ENCODE measurements around the gene DEUP1.
"Not testable (repeated sequence)": the region's sequence is repeated elsewhere in the genome, so short reads cannot be mapped to it uniquely, and the experiment has no call there.

DEUP1 gene

DNA sequence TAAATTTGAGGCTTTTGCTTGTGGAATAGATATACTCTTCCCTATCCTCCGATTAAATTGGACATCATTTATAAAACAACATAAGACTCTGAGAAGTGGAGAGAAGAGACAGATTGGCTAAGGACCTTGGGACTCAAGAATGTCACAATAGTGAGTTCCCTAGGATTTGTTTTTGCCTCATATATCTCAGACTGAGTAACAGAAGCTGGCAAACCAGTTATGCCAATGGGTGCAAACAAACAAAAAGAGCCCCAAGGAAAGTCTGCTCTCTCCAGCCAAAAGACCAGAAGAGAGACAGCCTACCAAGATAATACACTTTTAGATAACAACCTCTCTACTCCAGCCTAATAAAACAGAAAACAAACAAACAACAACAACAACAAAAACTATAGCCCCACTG is 28.9 kb downstream of the DEUP1 start:
- DNase-seq (ENCODE audit: low spot score) (no peak), FAIRE-seq (no peak)

DNA sequence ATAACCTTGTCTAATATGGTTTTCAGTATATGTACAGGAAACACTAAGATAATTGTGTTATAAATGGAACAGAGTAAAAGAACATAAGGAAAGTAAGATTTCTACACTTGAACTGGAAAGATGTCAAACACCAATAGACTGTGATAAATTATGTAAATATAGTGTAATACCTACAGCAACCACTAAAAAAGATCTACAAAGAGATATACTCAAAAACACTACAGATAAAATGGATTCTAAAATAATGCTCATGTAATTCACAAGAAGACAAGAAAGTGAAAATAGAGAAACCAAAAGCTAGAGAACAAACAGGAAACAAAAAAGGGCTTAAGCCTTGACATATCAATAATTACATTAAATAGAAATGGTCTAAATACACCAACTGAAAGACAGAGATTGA is 30.9 kb downstream of the DEUP1 start:
- FAIRE-seq (no peak), DNase-seq (ENCODE audit: low spot score) (no peak)

DNA sequence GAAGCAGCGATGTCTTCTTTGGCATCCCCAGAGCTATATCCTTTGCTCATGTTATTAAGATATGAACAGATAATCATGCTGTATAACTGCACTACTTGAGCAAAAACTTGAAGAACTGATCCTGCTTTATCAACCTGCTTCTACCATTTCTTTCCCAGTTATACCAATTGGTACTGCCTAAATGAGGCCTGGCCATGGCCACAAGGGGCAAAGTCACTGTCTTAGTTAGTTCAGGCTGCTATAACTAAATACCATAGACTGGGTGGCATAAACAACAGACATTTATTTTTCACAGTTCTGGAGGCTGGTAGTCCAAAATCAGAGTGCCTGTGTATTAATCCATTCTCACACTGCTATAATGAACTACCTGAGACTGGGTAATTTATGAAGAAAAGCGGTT is 37.5 kb downstream of the DEUP1 start:
- DNase-seq (ENCODE audit: low spot score) (no peak), FAIRE-seq (no peak)

DNA sequence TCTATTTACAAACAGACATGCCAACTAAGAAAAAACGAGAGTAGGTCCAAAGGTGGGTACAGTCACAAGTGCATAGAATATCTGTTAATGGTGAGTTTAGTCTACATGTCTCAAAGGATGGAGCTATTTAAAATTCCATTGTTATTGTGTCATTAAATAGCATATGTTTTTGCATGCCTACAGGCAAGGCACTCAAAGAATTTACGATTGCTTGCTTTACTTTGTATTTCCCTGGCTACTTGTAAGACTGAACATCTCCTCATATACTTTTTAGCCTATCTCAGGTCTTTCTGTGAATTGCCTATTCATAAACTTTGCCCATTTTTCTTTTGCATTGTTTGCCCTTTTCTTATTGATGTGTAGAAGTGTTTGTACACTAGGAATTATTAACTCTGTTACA is 39.7 kb downstream of the DEUP1 start:
- DNase-seq (ENCODE audit: low spot score) (peak; percentile 9), FAIRE-seq (no peak)

DNA sequence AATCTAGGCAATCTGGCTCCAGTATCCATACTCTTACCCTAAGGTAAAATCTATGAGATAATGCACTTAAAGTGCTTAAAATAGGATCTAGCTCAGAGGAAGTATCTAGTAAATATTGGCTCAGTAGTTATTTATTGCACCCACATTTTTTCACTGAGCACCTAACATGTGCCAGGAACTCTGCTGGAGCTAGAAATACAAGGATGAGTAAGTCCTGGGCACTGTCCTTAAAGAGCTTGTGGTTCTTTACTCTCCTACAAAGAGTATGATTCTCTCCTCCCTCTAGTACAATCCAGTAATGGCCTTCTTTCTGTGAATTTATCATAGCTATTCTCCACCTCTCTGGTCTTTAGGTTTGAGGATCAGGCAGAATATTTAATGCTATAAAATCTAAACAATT is 59.2 kb downstream of the DEUP1 start:
- no peak for FAIRE-seq
- no peak for DNase-seq (ENCODE audit: low spot score)

DNA sequence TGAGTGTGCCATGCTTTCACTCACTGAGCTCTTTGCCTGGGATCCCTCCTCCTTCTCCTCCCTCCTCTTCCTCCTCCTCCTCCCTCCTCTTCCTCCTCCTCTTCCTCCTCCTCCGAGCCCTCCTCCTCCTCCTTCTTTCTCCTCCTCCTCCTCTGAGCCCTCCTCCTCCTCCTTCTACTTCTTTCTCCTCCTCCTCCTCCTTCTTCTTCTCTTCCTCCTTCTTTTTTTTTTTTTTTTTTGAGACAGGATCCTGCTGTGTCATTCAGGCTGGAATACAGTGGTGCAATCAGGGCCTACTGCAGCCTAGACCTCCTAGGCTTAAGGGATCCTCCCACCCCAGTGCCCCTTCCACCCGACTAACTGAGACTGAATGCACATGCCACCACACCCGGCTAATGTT is 62.3 kb downstream of the DEUP1 start:
- no peak for FAIRE-seq
- DNase-seq (ENCODE audit: low spot score): peak; percentile 30

DNA sequence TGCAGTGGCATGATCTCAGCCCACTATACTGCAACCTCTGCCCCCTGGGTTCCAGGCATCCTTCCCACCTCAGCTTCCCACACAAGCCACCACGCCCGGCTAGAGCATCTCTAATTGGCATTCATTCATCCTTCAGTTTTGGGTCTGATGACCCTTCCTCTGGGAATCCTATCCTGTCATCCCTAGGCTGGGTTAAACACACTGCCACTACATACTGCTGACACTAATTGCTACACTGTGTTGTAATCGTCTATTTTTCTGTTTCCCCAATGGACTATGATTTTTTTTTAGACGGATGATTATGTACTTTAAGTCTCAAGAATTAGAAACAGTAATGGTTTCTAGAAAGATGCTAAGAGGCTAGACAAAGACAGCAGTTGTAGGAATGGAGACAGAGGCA is 62.8 kb downstream of the DEUP1 start:
- no peak for FAIRE-seq

DNA sequence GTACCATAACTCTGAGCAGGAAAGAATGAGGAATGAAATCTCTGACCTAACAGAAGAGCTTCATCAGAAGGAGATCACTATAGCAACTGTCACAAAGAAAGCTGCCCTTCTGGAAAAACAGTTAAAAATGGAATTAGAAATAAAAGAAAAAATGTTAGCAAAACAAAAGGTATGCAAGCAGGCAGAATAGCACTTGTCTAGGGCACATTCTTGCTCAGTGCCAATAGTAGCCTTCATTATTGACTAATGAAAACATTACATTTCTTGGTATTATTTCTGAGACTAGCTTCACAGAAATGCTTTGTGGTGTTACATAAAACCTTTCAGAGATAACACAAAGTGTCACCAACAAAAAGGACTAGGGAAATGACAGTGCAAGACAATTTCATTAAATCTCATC is 63.9 kb downstream of the DEUP1 start:
- DNase-seq (ENCODE audit: low spot score): no peak
- no peak for FAIRE-seq

More for the DNA sequence above, 62.8 kb downstream of the DEUP1 start:
- DNase-seq (ENCODE audit: low spot score): no peak

DNA sequence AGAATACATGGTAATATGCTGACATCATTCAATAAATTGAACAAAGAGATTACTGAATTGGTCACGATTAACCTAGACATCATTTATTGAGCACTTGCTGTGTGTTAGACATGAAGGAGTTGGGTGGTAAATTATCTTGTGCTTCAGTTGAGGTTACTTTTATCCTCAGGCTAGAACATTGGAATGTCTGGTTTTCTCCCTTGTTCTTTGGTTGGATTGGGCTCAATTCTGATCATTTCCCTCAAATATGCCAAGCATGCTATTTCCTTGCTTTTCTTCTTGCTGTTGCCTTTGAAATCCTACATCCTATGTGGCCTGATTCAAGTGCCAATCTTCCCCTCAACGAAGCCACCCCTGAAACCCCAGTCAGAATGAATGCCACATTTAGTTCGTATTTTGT is 65.8 kb downstream of the DEUP1 start:
- peak; percentile 74 for FAIRE-seq
- peak; percentile 31 for DNase-seq (ENCODE audit: low spot score)

DNA sequence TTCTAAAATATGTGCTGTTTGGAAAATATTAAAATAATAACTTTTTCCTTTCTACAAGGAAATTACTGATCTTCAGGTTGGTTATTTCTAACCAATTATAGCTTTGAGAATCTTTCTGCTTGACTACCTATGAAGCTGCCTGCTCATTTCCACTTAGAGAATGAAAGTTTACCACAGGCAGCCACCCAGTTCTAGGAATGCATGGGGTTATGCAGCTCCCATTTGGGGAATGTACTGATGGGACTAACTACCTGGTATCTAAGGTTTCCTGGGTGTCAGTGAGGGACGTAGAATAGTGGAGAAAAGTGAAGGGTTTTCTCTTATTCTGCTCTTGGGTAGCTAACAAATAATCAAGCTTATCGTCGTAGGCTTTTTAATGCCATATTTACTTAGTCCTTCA is 73.4 kb downstream of the DEUP1 start:
- no peak for FAIRE-seq

DNA sequence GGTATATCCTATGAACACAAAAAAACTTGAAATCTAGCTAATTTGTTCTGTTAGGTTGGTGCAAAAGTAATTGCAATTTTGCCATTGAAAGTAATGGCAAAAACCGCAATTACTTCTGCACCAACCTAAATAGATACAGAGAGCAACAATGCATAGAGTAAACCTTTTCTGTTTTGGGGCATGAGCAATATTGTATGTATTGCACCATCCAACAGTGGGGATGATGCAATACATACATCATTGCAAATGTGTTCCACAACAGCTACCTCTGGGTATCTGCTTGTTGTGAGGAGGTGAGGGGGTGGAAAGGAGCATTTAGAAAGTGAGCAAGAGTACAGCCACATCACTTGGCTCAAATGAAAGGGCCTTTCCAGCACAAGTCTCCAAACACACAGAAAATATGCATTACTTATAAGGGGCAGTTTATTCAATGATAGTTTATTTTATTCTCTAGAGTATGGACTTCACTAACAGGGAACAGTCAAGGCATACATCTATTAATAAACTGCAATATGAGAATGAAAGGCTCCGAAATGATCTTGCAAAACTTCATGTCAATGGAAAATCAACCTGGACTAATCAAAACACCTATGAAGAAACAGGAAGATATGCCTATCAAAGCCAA is 77.3 kb downstream of the DEUP1 start:
- DNase-seq (ENCODE audit: low spot score) (no peak), FAIRE-seq (no peak)

More for the DNA sequence above, 73.4 kb downstream of the DEUP1 start:
- DNase-seq (ENCODE audit: low spot score): no peak

DNA sequence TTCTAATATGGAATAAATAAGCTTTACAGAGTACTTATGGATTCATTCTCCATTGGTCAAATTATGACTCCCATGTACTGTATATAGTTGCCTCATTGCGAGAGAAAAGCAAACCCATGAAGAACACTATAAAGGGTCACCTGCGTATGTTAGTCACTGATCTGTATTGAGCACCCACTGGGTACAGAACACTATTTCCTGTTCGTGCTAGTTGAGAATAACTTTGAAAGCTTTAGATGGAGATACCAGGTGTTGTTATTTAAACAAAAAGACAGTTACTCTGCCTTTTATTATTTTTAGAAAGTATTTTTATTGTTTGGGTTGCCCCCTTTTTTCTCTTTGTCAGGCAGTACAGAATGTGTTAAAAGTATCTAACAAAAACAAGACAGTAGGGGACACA is 79.9 kb downstream of the DEUP1 start:
- no peak for FAIRE-seq
- no peak for DNase-seq (ENCODE audit: low spot score)

DNA sequence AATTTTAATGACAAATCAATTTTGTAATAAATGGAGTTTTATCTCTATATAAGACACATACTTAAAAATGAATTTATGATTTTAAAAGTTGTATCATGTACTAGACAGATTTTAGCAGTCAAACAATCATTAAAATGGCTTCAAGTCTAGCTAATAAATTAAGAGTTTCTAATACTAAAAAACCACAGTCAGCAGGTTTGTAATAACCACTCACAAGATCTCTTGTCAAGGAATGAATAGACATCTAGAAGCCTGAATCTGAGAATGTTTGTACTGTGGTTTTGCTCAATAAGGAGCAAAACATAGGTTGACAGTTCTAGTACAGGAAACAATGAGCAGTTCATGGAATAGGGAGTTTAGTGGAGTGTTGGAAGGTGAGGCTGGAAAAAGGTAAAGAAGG is 81.2 kb downstream of the DEUP1 start:
- no peak for FAIRE-seq
- DNase-seq (ENCODE audit: low spot score): no peak

DNA sequence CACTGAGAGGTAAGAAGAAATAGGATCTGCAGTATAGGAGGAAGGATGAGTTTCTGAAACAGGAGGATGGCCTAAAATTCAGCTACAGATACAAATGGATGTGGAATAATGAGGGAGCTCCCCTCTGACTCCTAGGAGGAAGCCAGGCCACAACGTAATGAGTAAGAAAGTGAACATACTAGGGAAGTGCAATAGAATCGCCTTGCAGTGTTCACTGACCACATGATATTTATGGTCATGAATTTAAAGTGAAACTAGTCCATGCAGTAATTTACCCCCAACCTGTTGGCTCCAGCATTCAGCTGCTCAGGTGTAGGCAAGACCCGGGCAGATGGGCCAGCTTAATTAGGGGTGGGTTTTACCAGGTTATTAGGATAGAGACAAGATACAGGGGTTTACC is 101.7 kb downstream of the DEUP1 start:
- no peak for FAIRE-seq
- DNase-seq (ENCODE audit: low spot score): no peak

DNA sequence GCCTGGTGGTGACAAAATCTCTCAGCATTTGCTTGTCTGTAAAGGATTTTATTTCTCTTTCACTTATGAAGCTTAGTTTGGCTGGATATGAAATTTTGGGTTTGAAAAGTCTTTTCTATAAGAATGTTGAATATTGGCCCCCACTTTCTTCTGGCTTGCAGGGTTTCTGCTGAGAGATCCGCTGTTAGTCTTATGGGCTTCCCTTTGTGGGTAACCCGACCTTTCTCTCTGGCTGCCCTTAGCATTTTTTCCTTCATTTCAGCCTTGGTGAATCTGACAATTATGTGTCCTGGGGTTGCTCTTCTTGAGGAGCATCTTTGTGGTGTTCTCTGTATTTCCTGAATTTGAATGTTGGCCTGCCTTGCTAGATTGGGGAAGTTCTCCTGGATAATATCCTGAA is 112.7 kb downstream of the DEUP1 start:
- not testable (repeated sequence) for FAIRE-seq; DNase-seq (ENCODE audit: low spot score)

DNA sequence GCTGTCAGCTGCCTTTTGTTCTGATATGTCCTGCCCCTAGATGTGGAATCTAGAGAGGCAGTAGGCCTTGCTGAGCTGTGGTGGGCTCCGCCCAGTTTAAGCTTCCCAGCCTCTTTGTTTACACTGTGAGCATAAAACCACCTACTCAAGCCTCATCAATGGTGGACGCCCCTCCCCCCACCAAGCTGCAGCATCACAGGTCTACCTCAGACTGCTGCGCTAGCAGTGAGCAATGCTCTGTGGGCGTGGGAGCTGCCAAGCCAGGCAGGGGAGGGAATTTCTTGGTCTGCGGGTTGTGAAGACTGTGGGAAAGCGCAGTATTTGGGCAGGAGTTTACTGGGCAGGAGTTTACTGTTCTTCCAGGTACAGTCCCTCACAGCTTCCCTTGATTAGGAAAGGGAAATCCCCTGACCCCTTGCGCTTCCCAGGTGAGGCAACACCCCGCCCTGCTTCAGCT is 114.1 kb downstream of the DEUP1 start:
- FAIRE-seq: no peak

DNA sequence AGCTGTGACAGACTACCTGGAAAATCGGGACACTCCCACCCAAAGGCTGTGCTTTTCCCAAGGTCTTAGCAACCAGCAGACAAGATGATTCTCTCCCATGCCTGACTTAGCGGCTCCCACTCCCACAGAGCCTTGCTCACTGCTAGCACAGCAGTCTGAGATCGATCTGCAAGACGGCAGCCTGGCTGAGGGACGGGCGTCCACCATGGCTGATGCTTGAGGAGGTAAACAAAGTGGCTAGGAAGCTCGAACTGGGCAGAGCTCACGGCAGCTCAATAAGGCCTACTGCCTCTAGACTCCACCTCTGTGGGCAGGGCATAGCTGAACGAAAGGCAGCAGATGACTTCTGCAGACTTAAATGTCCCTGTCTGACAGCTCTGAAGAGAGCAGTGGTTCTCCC is 127.7 kb downstream of the DEUP1 start:
- FAIRE-seq (no peak), DNase-seq (ENCODE audit: low spot score) (no peak)

More for the DNA sequence above, 114.1 kb downstream of the DEUP1 start:
- peak; percentile 21 for DNase-seq (ENCODE audit: low spot score)

DNA sequence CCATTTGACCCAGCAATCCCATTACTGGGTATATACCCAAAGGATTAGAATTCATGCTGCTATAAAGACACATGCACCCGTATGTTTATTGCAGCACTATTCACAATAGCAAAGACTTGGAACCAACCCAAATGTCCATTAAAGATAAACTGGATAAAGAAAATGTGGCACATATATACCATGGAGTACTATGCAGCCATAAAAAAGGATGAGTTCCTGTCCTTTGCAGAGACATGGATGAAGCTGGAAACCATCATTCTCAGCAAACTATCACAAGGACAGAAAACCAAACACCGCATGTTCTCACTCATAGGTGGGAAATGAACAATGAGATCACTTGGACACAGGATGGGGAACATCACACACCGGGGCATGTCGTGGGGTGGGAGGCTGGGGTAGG is 133.1 kb downstream of the DEUP1 start:
- DNase-seq (ENCODE audit: low spot score); FAIRE-seq: not testable (repeated sequence)

DNA sequence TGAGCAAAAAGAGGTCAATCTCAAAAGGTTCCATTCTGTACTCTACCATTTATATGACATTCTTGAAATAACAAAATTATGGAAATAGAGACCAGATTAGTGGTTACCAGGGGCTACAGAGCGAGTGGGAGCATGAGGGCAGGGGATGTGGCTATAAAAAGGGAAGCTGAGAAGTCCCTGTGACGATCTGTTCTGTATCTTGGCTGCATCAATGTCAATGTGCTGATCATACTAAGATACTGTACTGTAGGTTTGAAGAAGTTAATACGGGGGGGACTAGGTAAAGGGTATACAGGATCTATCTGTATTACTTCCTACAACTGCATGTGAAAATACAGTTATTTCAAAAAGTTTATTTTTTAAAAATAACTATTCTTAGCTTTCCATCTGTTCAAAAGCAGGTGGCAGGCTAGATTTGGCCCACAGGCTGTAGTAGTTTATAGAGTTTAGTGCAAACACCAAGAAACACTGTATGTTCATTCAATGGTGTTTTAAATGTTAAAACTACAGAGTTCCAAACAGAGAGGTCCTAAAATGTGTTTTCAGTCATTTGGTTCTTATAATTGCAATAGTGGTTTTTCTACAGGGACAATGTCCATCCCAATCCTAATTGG is 134.5 kb downstream of the DEUP1 start:
- no peak for DNase-seq (ENCODE audit: low spot score)
- FAIRE-seq: no peak

DNA sequence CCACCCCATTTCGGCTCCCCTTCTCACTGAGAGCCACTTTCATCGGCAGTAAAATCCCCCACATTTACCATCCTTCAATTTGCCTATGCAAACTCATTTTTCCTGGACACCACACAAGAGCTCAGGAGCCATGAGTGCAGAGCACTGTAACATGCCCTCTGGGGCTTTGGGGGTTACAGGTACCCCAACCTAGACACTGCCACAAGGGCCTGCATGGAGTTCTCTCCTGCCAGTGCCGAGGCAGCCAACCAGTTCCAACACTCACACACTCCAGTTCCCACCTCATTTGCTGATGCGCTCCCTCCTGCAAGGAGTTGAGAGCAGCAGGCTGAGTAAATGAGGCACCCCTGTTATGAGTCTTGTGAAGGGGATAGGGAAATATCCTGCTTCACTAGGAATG is 136.5 kb downstream of the DEUP1 start:
- DNase-seq (ENCODE audit: low spot score) (no peak), FAIRE-seq (no peak)

DNA sequence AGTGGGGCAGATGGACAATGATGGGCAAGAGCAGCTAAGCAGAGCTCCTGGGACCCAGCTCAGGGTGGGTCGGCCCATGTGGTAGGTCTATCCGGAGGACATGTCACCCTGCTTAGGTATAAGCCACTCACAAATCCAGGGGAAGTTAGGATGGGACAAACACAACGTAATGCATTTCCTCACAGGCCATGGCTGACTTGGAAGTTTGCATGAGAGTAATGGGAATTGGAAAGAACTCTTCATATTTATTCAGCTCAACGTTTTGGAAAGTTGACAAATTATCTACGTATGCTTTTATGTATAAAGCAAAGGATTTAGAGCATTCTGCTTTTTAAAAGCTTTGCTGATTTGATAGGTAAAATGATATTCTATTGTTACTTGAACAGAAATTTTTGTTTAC is 137.7 kb downstream of the DEUP1 start:
- FAIRE-seq: no peak

DNA sequence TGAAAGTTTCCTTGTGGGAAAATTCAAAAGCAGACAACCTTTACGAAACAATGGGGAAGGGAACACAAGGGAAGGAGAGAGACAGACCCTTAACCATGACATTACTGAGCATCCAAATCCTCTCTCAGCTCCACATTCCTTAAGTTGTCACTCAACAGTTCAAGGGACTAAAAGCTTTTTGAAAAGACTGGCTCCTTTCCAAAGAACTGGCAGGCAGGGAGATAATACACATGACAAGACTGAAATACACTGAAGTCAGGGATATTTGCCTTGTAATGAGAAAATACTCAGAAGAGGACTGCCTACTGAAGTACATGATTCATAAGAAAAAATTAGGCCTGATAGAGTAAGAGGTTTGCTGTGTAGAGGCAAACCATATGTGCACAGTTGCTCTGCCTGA is 143.6 kb downstream of the DEUP1 start:
- FAIRE-seq: no peak
- no peak for DNase-seq (ENCODE audit: low spot score)

More for the DNA sequence above, 137.7 kb downstream of the DEUP1 start:
- no peak for DNase-seq (ENCODE audit: low spot score)

DNA sequence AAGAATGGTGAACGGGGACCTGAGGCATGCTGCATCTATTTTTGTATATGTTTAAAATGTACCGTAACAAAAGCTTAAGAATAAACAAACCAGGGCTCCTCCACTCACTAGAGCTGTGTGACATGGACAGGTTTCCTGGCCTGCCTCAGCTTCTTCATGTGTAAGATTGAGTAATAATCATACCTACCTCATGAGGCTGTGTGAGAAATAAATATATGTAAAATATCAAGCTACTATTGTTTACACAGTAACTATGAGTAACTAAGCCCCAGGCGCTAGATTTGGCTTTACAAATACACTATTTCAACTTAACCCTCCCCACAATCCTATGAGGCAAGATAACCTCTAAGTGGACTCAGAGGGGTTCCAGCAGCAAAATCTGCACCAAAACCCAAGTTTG is 146.3 kb downstream of the DEUP1 start:
- FAIRE-seq (no peak), DNase-seq (ENCODE audit: low spot score) (no peak)
